GM23248 (cell line): Measurements from ENCODE around the gene TRIM2.
"Not testable (repeated sequence)": the region's sequence is repeated elsewhere in the genome, so short reads cannot be mapped to it uniquely, and the experiment has no call there.

Source experiments
- EZH2 ChIP-seq: fragments of 200-600 bp; sonication (generic); IDR thresholded peaks from 2 replicates; pipeline ENCODE4 v1.6.1; 2018; ENCODE audit warnings: antibody characterized with exemption, mild to moderate bottlenecking; ENCODE audit not compliant: insufficient read depth, poor library complexity, severe bottlenecking
- EZH2phosphoT487 ChIP-seq: fragments of 200-600 bp; sonication (generic); IDR thresholded peaks from 2 replicates; pipeline ENCODE4 v1.6.1; 2018; ENCODE audit warnings: antibody characterized with exemption, moderate library complexity, mild to moderate bottlenecking, low read depth; ENCODE audit not compliant: insufficient read depth

GRCh38 chr4:153165236-153165635 lies 39.0 kb upstream of the TRIM2 start:
- TF ChIP-seq EZH2, EZH2phosphoT487: not testable (repeated sequence)
